Panc1 (cell line): ENCODE results near the gene OXT.

Source experiments
- POLR2AphosphoS5 ChIP-seq: IDR thresholded peaks from 2 replicates; pipeline ENCODE4 v1.6.1; 2012; ENCODE audit warnings: mild to moderate bottlenecking, low read depth, low read length, moderate library complexity
- SIN3A ChIP-seq: IDR thresholded peaks from 2 replicates; pipeline ENCODE4 v1.6.1; 2012; ENCODE audit warnings: low read depth, mild to moderate bottlenecking, low read length, moderate library complexity, borderline replicate concordance; ENCODE audit not compliant: insufficient read depth
- TF ChIP-seq, protein P1 (sequence below): fragments of 450-650 bp; IDR thresholded peaks from 2 replicates; pipeline ENCODE4 v1.5.1; 2017; ENCODE audit warnings: mild to moderate bottlenecking
- TF ChIP-seq, protein P2 (sequence below), 2 experiments: IDR thresholded peaks; 2 replicates each; pipeline ENCODE4 v1.6.1; 2011 to 2012; ENCODE audit warnings: low read depth in 2 of 2, control low read depth in 1 of 2, low read length in 1 of 2, mild to moderate bottlenecking in 1 of 2, moderate library complexity in 1 of 2; ENCODE audit not compliant: insufficient read depth in 1 of 2

DNA sequence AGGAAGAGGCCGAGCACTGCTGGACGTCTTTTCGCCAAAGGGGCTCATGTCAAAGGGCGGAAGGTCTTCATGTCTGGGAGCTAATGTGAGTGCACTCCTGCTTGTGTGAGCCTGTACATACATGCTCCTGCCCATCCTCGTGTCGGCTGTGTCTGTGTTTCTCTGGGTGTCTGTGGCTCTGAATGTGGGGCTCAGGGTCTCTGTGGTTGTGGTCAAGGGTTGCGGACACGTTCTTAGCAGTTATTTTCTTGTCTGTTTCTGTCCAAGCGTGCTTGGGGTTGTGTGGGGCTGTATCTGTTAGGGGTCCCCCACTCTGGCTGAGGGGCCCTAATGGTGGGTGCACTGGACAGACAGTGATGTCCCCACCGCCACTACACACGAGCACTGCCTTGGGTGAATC is 10.2 kb downstream of the OXT start:
- TF ChIP-seq, protein P1, sequence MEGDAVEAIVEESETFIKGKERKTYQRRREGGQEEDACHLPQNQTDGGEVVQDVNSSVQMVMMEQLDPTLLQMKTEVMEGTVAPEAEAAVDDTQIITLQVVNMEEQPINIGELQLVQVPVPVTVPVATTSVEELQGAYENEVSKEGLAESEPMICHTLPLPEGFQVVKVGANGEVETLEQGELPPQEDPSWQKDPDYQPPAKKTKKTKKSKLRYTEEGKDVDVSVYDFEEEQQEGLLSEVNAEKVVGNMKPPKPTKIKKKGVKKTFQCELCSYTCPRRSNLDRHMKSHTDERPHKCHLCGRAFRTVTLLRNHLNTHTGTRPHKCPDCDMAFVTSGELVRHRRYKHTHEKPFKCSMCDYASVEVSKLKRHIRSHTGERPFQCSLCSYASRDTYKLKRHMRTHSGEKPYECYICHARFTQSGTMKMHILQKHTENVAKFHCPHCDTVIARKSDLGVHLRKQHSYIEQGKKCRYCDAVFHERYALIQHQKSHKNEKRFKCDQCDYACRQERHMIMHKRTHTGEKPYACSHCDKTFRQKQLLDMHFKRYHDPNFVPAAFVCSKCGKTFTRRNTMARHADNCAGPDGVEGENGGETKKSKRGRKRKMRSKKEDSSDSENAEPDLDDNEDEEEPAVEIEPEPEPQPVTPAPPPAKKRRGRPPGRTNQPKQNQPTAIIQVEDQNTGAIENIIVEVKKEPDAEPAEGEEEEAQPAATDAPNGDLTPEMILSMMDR = no peak
- TF ChIP-seq POLR2AphosphoS5 = no peak
- TF ChIP-seq, protein P2, sequence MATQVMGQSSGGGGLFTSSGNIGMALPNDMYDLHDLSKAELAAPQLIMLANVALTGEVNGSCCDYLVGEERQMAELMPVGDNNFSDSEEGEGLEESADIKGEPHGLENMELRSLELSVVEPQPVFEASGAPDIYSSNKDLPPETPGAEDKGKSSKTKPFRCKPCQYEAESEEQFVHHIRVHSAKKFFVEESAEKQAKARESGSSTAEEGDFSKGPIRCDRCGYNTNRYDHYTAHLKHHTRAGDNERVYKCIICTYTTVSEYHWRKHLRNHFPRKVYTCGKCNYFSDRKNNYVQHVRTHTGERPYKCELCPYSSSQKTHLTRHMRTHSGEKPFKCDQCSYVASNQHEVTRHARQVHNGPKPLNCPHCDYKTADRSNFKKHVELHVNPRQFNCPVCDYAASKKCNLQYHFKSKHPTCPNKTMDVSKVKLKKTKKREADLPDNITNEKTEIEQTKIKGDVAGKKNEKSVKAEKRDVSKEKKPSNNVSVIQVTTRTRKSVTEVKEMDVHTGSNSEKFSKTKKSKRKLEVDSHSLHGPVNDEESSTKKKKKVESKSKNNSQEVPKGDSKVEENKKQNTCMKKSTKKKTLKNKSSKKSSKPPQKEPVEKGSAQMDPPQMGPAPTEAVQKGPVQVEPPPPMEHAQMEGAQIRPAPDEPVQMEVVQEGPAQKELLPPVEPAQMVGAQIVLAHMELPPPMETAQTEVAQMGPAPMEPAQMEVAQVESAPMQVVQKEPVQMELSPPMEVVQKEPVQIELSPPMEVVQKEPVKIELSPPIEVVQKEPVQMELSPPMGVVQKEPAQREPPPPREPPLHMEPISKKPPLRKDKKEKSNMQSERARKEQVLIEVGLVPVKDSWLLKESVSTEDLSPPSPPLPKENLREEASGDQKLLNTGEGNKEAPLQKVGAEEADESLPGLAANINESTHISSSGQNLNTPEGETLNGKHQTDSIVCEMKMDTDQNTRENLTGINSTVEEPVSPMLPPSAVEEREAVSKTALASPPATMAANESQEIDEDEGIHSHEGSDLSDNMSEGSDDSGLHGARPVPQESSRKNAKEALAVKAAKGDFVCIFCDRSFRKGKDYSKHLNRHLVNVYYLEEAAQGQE (IDR thresholded peaks at IDR 0.05; ENCODE audit: insufficient read depth in 1 of 2, low read depth in 2 of 2, low read length in 1 of 2) = no peak
- no peak for TF ChIP-seq SIN3A
